OCI-LY3 (cell line): Measurements from ENCODE around the gene TMC7.
A peak's percentile ranks its signal among the peaks of the same experiment; 100 is the strongest.

ENCODE experiments used
- EZH2phosphoT487 ChIP-seq: fragments of 200-600 bp; shearing (Covaris generic); IDR thresholded peaks from 2 replicates; pipeline ENCODE4 v1.6.1; 2018; ENCODE audit warnings: antibody characterized with exemption, mixed run types, low read depth
- TF ChIP-seq, protein P1 (sequence below): fragments of 200-600, 300-600 bp; sonication (generic); IDR thresholded peaks from 2 replicates; pipeline ENCODE4 v1.5.1; 2014; ENCODE audit warnings: antibody characterized with exemption, low read length, low read depth

DNA sequence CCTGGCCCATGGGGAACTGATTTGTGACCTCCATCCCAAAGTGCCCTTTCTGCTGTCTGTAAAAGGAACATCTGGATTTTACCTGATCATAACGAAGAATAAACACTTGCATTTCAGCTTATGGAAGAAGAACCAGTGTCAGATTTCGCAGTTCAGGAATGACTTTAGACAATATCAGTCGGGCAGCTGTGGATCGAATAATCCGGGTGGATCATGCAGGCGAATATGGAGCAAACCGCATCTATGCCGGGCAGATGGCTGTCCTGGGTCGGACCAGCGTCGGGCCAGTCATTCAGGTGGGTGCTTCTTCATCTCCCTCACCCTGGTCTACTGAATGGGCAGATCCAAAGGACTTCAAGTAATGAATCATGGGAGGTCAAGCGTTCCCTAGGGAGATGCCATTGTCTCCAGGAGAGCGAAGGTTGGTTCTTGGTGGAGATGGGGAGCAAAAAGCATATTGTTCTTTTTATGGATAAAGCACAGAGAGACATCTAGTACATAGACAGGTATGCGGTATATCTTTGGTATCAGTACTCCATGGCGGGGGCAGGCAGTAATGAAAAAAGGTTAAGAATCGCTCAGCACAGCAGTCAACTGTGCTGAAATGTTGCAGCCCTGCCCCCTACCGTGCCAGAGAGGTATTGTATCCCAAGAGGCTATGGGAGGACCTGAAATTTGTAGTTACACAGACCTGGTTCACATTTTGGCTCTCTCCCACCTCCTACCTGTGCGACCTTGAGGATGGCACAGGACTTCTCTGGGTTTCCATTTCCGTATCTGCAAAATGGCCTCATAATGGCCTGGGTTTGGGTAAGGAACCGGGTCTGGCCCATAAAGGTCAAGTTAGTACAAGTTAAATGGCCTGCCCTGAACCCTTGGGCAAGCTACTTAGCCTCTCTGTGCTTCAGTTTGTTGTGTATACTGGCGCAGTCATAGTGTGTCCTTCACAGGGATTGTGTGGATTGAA, 88.4 kb downstream of the TMC7 start:
- no peak for TF ChIP-seq EZH2phosphoT487
- TF ChIP-seq, protein P1, sequence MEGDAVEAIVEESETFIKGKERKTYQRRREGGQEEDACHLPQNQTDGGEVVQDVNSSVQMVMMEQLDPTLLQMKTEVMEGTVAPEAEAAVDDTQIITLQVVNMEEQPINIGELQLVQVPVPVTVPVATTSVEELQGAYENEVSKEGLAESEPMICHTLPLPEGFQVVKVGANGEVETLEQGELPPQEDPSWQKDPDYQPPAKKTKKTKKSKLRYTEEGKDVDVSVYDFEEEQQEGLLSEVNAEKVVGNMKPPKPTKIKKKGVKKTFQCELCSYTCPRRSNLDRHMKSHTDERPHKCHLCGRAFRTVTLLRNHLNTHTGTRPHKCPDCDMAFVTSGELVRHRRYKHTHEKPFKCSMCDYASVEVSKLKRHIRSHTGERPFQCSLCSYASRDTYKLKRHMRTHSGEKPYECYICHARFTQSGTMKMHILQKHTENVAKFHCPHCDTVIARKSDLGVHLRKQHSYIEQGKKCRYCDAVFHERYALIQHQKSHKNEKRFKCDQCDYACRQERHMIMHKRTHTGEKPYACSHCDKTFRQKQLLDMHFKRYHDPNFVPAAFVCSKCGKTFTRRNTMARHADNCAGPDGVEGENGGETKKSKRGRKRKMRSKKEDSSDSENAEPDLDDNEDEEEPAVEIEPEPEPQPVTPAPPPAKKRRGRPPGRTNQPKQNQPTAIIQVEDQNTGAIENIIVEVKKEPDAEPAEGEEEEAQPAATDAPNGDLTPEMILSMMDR: peak; percentile 62
